Heart left ventricle (tissue), 16 donors: ENCODE data around the gene ACAA1. TPM values are rescaled to one million over a fixed set of nuclear protein-coding genes. Genes with fewer than 3 reads are reported as not detected.
"Not testable (repeated sequence)": the region's sequence is repeated elsewhere in the genome, so short reads cannot be mapped to it uniquely, and the experiment has no call there.

Experiments
- ATAC-seq, 4 donors: fragments of 200-7000 bp; cut with Tn5 transposase; one replicate each; pipeline ENCODE4 v1.9.1; 2020 to 2022; ENCODE audit warnings: moderate library complexity in 4 of 4, mild to moderate bottlenecking in 3 of 4, moderate number of reproducible peaks in 1 of 4
- DNase-seq, 5 donors: peaks; one replicate each; pipeline ENCODE4 v3.0.0-alpha.2; 2020
- H3K27ac ChIP-seq, 12 donors: fragments of 200-600 bp; sonication (generic) in 4 of 12; one replicate each; pipeline versions ENCODE4 v1.5.0 to v1.8.0; 2016 to 2022; ENCODE audit warnings: mild to moderate bottlenecking in 2 of 12
- H3K27me3 ChIP-seq, 9 donors: fragments of 200-600 bp; sonication (generic) in 2 of 9; one replicate each; pipeline versions ENCODE4 v1.5.1 to v1.8.0; 2016 to 2022; ENCODE audit warnings: mild to moderate bottlenecking in 3 of 9
- H3K36me3 ChIP-seq, 9 donors: fragments of 200-600 bp; sonication (generic) in 2 of 9; one replicate each; pipeline versions ENCODE4 v1.5.0 to v1.8.0; 2018 to 2022; ENCODE audit warnings: mild to moderate bottlenecking in 2 of 9
- H3K4me1 ChIP-seq, 12 donors: fragments of 200-600 bp; sonication (generic) in 4 of 12; one replicate each; pipeline versions ENCODE4 v1.5.0 to v1.8.0; 2016 to 2022; ENCODE audit warnings: mild to moderate bottlenecking in 3 of 12
- H3K4me3 ChIP-seq, 12 donors: fragments of 200-600 bp; sonication (generic) in 4 of 12; one replicate each; pipeline versions ENCODE4 v1.5.0 to v1.8.0; 2017 to 2022; ENCODE audit warnings: mild to moderate bottlenecking in 9 of 12, moderate library complexity in 4 of 12
- H3K9me3 ChIP-seq, 12 donors: fragments of 200-600 bp; sonication (generic) in 4 of 12; one replicate each; pipeline versions ENCODE4 v1.5.0 to v1.8.0; 2016 to 2022; ENCODE audit warnings: mild to moderate bottlenecking in 1 of 12
- POLR2A ChIP-seq, 2 donors: fragments of 450-650 bp; IDR thresholded peaks; one replicate each; pipeline ENCODE4 v1.6.1; 2017; ENCODE audit warnings: antibody characterized with exemption in 2 of 2, mild to moderate bottlenecking in 2 of 2, moderate library complexity in 2 of 2
- WGBS, 4 donors: extraction: QIAGEN DNeasy Blood & Tissue Kit in 2 of 4; methylation state at CpG; one replicate each; pipeline versions ENCODE4 v1.1.5 to v1.1.7; 2013 to 2018; 5-methylcytosine and 5-hydroxymethylcytosine counted together
- intact Hi-C, 10 donors: fragments of 100-400 bp; cut with DNase I; formaldehyde crosslinking; loops; one replicate each; pipeline versions ENCODE4 v1.11.1 to v1.14.2; 2022
- polyA plus RNA-seq, 2 donors: library from polyadenylated mRNA; stranded (reverse); fragments of 200-250 nt; gene quantifications; one replicate each; pipeline ENCODE4 v1.2.3, GENCODE V29; 2013
- total RNA-seq, 9 donors: library from RNA; depleted of rRNA in 2 of 9; stranded (reverse); fragments of >200 nt in 2 of 9; fragmentation: NEBNext Ultra II Directional in 3 of 9; extraction: Animal tissue kit (Norgen Biotek cat#: 25700) in 3 of 9; gene quantifications; one replicate each; pipeline versions ENCODE4 v1.1.0 to v1.2.4, GENCODE V29; 2016 to 2023
- TF ChIP-seq, protein P1 (sequence below), 12 donors: fragments of 200-600 bp; sonication (generic) in 4 of 12; IDR thresholded peaks; one replicate each; pipeline versions ENCODE4 v1.5.0 to v1.8.0; 2018 to 2022; ENCODE audit warnings: antibody characterized with exemption in 12 of 12, mild to moderate bottlenecking in 5 of 12
- donor health status: ischemic (EF 13 %, LVEDD 7.1; RV severe dilation, severe dysfunction).
- donor health status: healthy with polysubstance abuse.
- donor health status: DM: no; HTN: yes; CAD: no.
- donor health status: DM: no; HTN: no; CAD: no.
- donor health status: ischemic (EF 25% LVEDD 6.9; RV normal size, moderate dysfunction).
- donor health status: ischemic (EF 25% LVEDD 5.7; RV mildly dilated, moderate dysfunction).
- donor health status: healthy.
- donor health status: DM: yes; HTN: yes; CAD: no.
- donor health status: ischemic (EF 35%, LVEDD 5.7; RV mildly dilated, moderate dysfunction).
- donor health status: nonischemic (EF 11% LVEDD 7.7; RV severe dilation, severe dysfunction).
- donor health status: DM: yes; HTN: yes; CAD: no.
- donor health status: PGD.
- donor health status: ischemic (EF 29% LVEDD 5.4; RV normal size, mild dysfunction).
- donor health status: nonischemic (EF 23%, LVEDD 6.1; RV moderate dilation, normal function).

ACAA1 gene
- total and polyA plus RNA-seq, 11 donors: 62.7 to 139 (median 105) TPM

- H3K4me3 ChIP-seq: peak overlapping the region; percentile 70 to 99 (median 94)
- intact Hi-C loops: loop anchor here in 5 of 10 donors (2.0 to 10.0 kb wide), 7 partner anchors 28 to 338 kb away; partner anchors contain the start of genes ACVR2B (in 2 of the 5), OXSR1 (in 2 of the 5) and XYLB (in 2 of the 5)
- H3K27me3 ChIP-seq: no peaks in the 10 kb centered on the region
- H3K27ac ChIP-seq: peak overlapping the region; percentile 41 to 96 (median 88)
- DNase-seq: peak in 2 of 5 donors; percentile 52 to 59
- ATAC-seq: peak in 1 of 4 donors; percentile 15
- H3K9me3 ChIP-seq: no peaks in the 10 kb centered on the region
- H3K4me1 ChIP-seq: peaks cover 0 to 66% (median 35%) of the 10 kb centered on the region in 12 donors
- peaks cover 0 to 51% (median 40%) of the 10 kb centered on the region in 9 donors for H3K36me3 ChIP-seq
- TF ChIP-seq, protein P1, sequence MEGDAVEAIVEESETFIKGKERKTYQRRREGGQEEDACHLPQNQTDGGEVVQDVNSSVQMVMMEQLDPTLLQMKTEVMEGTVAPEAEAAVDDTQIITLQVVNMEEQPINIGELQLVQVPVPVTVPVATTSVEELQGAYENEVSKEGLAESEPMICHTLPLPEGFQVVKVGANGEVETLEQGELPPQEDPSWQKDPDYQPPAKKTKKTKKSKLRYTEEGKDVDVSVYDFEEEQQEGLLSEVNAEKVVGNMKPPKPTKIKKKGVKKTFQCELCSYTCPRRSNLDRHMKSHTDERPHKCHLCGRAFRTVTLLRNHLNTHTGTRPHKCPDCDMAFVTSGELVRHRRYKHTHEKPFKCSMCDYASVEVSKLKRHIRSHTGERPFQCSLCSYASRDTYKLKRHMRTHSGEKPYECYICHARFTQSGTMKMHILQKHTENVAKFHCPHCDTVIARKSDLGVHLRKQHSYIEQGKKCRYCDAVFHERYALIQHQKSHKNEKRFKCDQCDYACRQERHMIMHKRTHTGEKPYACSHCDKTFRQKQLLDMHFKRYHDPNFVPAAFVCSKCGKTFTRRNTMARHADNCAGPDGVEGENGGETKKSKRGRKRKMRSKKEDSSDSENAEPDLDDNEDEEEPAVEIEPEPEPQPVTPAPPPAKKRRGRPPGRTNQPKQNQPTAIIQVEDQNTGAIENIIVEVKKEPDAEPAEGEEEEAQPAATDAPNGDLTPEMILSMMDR (IDR thresholded peaks at IDR 0.05): no peak
- no peak for TF ChIP-seq POLR2A (IDR thresholded peaks at IDR 0.05)
- 0 to 1% (median 1%) methylated on average over 9 to 20 of the region's 20 CpGs for WGBS, 4 donors
These were observed 542 bp downstream of the ACAA1 start for GRCh38 chr3:38136393-38136776.

- peak overlapping the region; percentile 70 to 99 (median 94) for H3K4me3 ChIP-seq
- not testable (repeated sequence) for DNase-seq, H3K9me3 ChIP-seq, ATAC-seq, H3K27me3 ChIP-seq
- intact Hi-C loops: loop anchor here in 5 of 10 donors (2.0 to 10.0 kb wide), 7 partner anchors 29 to 339 kb away; partner anchors contain the start of genes ACVR2B (in 2 of the 5), OXSR1 (in 2 of the 5) and XYLB (in 2 of the 5)
- 58 to 71% (median 63%) methylated on average over 10 of the region's 10 CpGs for WGBS, 4 donors
- H3K4me1 ChIP-seq: peaks cover 0 to 60% (median 41%) of the 10 kb centered on the region in 12 donors
- peak overlapping the region in 8 of 12 donors; percentile 64 to 95 (median 88) for H3K27ac ChIP-seq
- H3K36me3 ChIP-seq: peaks cover 0 to 51% (median 43%) of the 10 kb centered on the region in 9 donors
These were observed 1.2 kb downstream of the ACAA1 start for GRCh38 chr3:38135621-38136277.

DNA sequence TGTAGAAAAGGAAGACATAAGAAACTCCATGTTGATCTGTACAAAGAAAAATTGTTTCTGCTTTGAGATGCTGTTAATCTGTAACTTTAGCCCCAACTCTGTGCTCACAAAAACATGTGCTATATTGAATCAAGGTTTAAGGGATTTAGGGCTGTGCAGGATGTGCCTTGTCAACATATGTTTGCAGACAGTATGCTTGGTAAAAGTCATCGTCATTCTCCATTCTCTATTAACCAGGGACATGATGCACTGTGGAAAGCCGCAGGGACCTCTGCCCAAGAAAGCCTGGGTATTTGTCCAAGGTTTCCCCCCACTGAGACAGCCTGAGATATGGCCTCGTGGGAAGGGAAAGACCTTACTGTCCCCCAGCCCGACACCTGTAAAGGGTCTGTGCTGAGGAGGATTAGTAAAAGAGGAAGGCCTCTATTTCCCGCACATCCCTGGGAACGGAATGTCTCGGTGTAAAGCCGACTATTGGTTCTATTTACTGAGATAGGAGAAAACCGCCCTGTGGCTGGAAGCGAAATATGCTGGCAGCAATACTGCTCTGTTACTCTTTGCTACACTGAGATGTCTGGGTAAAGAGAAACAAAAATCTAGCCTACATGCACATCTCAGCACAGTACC lies 2.3 kb downstream of the ACAA1 start:
- not testable (repeated sequence) for DNase-seq, H3K27me3 ChIP-seq, H3K4me3 ChIP-seq, H3K27ac ChIP-seq, H3K9me3 ChIP-seq, ATAC-seq
- Histone ChIP-seq H3K36me3 (peaks cover 0 to 58% (median 54%) of the 10 kb centered on the region in 9 donors), H3K4me1 (peaks cover 0 to 61% (median 44%) of the 10 kb centered on the region in 12 donors)
- WGBS, 4 donors: 87 to 92% (median 89%) methylated on average over 10 of the region's 10 CpGs
- intact Hi-C loops: loop anchor here in 5 of 10 donors (5.0 to 10.0 kb wide), 7 partner anchors 48 to 340 kb away; partner anchors contain the start of genes ACVR2B (in 2 of the 5) and XYLB (in 2 of the 5)

DNA sequence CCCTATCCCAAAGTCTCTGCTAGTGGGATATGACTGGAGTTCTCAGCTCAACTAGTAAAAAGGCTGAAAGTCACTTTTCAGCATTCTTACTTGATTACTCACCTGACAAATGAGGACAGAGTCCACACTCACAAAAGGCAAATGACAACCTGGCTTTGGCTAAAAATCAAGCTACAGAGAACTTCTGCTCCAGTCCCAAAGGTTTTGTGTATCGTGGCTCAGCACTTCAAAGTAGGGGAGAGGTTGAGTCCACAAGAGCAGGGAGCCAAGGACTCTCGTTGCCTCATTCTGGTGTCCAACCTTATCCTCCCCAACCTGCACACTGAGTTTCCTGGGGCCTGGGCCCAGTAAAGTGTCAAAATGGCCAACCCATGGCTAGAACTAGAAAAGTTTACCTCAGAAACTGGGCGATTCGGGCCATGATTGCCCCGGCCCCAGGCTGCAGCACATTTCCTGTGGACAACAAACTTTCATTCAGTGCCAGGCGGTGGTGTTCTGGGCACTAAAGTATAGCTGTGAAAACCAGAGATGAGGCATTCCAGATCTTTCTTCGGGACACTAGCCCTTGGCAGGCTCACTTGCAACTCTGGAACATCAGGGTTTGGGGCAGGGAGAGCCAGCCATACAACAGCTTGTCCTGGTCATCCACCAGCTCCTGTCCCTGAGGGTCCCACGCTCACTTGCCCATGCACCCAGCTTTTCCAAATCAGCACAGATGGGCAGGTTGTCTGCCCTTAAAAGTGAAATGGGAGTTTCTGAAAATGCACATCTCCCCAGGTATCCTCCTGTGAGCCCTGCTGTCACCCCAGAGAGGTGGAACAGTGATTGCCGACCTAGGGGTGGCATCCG lies 3.1 kb downstream of the ACAA1 start:
- no peak for ATAC-seq
- Histone ChIP-seq H3K36me3 (peaks cover 0 to 66% (median 62%) of the 10 kb centered on the region in 9 donors), H3K27ac (no peak overlapping the region), H3K27me3 (no peaks in the 10 kb centered on the region), H3K9me3 (no peaks in the 10 kb centered on the region), H3K4me1 (peaks cover 0 to 61% (median 46%) of the 10 kb centered on the region in 12 donors), H3K4me3 (no peak overlapping the region)
- intact Hi-C loops: loop anchor here in 5 of 10 donors (5.0 to 10.0 kb wide), 5 partner anchors 49 to 341 kb away; partner anchors contain the start of genes XYLB (in 2 of the 5) and ACVR2B (in 1 of the 5)
- DNase-seq: no peak
- TF ChIP-seq POLR2A (IDR thresholded peaks at IDR 0.05): no peak
- TF ChIP-seq, protein P1 (IDR thresholded peaks at IDR 0.05): no peak
- WGBS, 4 donors: 84 to 90% (median 86%) methylated on average over 9 to 10 of the region's 10 CpGs
